Stimulated activated CD4-positive, alpha-beta T cell treated with anti-CD3 and anti-CD28 coated beads, Interleukin-4, amount 100 ng/mL, for 1 hour (primary cell): ENCODE data around the gene GPS1.

ENCODE experiments used
- DNase-seq: peaks from one replicate; pipeline ENCODE4 v3.0.0-alpha.2; 2020

Gene GPS1

DNA sequence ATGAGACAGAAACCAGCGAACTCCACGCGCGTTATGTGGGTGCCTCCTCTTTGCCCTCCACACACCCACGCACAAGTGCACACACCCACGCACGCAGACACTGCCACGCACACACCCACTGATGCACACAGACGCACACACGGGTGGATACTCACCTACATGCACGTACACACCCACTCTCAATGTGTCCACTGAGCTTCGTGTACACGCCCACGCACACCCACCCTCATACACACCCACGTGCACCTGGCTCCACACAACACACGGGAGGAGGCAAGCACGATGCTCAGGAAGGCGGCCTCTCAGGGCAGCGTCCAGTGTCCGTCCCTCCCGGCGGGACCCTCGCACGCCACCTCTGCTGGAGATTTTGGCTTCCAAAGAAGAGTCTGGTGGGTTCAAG is 4.3 kb upstream of the GPS1 start:
- no peak for DNase-seq

DNA sequence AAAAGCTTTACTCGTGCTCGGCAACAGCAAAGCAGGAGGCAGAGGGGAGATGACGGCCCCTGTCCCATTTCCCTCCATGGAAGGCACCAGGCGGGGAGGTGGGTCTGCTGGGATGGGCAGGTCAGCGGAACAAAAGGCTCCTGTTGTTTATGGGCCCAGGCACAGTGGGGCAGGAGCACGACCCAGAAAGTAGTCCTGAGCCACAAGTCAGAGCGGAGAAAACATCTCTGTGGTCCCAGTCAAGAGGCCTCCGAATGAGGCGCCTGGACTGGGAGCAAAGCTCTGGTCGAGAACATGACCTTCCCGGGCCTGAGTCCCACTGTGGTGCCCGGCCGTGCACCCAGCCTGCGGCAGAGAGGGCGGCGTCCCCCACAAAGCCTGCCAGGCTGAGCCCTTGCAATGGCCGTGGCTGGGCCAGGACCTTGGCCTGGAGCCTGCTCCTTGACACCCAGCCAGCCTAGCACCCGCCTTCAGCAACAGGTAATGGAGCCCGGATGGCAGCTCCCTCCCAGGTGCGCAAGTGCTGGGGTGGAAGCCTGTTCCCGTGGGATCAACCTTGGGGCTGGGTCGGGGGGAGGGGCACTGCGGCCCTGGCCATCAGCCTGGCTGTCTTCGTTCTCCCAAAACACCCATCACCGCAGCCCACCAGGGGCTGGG is 3.7 kb upstream of the GPS1 start:
- DNase-seq = peak; percentile 1

DNA sequence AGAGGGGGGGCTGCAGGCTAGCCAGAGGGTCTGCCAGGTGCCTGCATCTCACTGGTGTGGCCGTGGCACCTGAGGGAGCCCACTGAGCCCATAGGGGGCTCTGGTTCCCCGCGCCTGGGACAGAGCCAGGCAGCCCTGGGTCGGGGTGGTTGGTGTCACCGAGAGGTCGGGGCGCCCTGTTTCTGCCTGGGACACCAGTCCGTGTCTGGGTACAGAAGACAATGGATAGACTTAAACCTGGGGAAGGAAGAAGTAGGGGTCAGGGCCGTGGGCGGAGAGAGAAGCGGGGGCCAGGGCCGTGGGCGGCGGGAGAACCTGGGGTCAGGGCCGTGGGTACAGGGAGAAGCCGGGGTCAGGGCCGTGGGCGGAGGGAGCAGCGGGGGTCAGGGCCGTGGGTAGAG is 3.1 kb upstream of the GPS1 start:
- no peak for DNase-seq

DNA sequence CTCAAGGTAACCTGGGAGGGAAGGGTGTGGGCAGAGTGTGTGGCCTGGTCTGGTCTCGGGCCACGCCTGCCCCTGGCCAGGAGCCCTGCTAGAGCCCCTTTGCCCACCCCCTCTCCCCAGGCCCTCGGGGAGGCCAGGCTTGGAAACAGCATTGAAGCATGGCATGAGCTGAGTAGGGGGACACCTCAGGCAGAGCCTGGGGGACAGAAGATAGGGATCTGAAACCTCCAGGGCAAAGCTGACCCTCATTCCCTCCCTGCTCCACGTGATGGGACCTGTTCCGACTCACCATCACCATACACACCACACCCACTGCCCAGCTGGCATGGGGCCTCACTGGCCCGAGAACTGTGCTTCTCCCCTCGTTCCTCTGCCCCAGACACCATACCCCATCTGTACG is 2.6 kb upstream of the GPS1 start:
- no peak for DNase-seq

DNA sequence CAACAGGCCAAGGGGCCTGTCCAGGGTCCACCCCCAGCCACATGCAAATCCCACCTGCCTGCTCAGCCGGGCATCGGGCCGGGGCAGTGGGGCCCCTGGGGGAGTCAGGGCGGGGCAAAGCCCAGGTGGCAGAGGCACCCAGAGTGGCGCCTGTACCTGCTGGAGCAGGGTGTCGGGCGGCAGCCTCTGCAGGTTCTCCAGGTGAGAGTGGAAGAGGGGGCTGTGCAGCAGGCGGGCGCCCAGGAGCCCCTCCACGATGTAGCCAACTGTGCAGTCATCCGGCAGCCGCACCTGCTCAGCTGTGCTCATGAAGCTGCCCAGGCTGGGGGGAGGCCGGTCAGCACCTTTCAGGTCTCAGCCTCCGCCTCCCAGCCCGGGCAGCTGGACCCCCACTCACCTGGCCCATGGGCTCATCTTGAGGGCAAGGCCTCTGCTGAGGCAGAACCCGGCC is 2.2 kb upstream of the GPS1 start:
- DNase-seq = peak; percentile 2

DNA sequence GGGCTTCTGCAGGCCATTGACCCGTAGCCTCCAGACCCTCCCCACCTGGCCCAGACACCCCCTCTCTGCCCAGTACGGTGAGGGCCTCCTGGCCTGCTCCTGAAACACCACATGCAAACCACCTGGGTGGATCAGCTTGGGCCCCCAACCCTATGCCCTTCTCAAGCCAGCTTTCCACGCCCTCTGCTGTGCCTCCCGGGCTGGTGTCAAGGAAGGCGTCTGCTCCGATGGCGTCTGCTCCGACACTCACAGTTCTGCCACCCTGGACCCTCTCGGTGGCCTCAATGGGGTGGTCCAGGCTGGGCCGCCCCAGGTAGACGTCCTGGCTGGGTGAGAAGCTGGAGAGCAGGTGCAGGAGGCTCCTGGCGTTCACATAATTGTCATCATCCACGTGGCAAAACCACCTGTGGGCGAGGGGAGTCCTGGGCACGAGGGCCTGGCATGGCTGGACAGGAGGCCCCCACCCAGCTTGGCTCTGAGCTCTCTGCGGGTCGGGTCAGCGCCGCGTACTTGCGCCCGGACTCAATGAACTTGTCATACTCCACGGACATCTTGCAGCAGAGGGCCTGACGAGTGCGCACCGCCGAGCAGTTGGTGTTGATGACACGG is 1.4 kb upstream of the GPS1 start:
- no peak for DNase-seq

DNA sequence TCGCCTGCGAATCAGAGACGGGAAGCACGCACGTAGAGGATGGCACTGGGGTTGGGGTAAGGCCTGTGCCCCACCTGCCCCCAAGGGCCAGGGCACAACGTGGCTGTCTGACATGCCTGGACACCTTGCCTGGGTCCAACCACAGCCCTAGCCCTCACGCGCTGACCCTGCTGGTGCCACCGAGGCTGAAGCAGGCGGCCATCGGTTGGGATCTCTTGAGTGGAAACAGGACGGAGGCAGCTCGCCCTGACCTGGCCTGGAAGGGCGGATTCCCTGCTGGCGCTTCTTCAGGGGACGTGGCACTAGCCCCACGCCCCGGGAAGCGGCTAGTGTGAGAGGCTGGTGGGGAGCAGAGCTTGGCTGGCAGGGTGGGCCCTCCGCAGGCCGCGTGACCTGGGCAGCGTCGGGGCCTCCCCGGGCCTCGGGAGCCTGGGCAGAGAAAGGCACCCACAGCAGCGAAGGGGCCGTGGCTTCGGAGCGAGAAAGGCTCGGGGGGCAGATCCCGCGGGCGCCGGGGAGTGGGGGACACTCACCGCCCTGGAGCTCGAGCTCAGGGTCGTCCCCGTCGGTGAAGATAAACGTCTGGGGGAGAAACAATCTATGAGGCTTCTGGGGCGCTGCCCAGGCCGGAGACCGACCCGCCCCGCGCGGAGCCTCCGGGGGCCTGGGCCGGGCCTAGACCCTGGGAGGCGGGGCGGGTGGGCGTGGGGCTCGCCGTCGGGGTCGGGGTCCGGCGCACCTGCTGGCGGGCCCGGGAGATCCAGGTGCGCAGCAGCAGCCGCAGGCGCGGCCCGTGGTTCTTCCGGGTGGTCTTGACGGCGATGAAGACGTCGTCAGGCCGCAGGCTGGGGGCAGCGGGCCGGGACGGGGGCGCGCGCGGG is 697 bp upstream of the GPS1 start:
- DNase-seq = no peak

DNA sequence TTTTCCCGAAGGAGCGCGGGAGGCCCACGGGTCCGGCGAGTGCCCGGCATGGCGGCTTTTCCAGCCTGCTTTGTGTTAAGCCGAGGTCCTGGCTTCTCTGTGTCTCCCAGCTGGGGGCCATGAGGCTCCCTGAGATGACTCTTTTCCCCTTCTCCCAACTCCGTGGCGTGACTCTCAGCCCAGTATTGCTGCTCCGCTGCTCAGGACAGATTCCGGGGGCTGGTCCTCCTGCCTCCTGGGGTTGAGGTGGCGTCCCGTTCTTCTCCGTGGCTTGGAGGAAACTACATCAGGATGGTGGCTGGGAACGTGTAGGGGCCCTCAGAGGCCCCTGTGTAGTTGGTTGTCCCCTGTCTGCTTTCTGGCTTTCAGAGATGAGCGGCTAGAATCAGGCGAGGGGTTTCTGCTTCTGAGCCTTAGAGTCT is 951 bp downstream of the GPS1 start:
- no peak for DNase-seq

DNA sequence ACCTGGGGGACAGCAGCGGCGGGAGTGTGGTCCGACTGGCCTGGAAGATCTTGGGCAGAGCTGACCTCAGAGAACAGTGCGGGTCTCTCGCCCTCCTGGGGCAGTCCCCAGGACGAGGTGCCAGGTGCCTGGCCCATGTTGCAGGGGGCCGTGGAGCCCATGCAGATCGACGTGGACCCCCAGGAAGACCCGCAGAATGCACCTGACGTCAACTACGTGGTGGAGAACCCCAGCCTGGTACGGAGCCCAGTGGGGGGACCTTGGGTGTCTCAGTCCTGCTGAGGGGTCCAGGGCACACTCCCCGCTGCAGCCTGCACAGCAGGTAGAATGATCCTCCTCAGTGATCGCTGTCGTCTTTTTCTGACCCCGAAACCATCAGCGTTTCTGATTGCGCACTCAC is 1.4 kb downstream of the GPS1 start:
- no peak for DNase-seq

DNA sequence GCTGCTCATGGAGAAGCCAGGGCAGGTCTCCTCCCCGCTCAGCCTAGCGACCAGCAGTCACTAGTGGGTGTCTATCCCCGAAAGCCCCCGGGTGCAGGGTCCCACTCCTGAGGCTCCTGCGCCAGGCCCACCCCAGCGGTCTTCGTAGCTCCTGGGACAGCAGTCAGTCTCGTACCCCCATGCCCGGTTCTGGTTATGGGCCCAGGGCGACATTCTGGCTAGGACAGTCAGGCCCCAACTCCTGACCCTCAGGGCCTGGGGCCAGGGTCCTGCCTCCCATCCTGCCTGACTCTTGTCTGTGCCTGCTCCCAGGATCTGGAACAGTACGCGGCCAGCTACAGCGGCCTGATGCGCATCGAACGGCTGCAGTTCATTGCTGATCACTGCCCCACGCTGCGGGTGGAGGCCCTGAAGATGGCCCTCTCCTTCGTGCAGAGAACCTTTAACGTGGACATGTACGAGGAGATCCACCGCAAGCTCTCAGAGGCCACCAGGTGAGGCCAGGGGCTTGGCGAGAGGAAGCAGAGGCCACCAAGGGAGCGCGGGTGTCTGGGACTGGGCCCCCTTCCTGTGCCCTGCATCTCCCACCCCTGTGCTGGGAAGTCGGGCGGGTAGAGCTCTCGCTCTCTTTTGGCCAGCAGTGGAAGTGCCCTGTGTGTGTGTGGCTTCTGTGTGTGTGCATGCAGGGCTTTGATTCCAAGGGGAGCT is 2.0 kb downstream of the GPS1 start:
- DNase-seq = peak; percentile 2

DNA sequence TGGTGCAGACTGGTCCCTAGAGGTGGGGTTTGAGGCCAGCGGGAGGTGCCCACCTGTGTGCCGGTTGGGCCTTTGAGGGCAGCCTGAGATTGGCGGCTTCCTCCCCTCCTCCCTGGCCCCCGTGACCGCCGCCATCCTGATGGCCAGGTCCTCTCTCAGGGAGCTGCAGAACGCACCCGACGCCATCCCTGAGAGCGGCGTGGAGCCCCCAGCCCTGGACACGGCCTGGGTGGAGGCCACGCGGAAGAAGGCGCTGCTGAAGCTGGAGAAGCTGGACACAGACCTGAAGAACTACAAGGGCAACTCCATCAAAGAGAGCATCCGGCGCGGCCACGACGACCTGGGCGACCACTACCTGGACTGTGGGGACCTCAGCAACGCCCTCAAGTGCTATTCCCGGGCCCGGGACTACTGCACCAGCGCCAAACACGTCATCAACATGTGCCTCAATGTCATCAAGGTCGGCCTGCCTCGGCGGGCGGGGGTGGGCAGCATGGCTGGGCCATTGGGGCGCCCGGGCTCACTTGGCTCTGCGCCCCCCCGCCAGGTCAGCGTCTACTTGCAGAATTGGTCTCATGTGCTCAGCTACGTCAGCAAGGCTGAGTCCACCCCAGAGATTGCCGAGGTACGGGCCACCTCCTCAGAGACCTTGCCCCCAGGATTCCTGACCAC is 2.8 kb downstream of the GPS1 start:
- no peak for DNase-seq

DNA sequence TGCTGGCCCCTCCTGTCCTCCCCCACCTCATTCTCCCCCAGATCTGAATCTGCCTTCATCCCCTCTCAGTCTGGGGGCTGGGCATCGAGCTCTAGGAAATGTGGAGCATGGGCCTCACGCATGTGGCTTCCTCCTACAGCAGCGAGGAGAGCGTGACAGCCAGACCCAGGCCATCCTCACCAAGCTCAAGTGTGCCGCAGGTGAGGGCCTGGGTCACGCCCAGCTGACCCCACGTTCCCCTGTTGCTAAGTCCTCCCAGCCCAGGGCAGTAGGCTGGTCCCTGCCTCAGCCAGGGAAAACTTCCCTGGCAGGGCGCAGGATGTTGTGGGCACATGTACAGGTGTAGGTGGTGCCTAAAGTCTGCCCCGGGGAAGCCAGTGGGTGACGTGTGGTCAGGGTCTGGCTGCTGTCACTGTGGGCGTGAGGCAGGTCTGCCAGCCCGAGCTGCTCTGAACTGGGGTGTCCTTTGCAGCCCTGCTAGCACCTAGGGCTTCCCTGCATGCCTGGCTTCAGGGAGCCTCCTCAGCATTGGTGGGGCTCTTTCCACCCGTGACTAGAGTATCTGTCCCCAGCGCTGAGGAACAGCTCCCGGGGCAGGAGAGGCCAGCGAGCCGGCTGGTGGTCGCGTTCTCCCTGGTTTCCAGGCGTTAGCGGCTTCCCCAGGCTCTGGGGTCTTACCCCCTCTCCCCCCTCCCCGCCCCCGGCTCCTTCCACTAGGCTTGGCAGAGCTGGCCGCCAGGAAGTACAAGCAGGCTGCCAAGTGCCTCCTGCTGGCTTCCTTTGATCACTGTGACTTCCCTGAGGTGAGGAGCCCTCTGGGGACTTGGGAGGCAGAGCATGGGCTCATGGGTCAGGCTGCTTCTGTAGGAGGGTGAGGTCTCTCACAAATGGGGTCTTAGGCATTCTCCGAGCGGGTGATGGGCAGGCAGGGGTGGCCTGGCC is 3.6 kb downstream of the GPS1 start:
- DNase-seq = no peak

DNA sequence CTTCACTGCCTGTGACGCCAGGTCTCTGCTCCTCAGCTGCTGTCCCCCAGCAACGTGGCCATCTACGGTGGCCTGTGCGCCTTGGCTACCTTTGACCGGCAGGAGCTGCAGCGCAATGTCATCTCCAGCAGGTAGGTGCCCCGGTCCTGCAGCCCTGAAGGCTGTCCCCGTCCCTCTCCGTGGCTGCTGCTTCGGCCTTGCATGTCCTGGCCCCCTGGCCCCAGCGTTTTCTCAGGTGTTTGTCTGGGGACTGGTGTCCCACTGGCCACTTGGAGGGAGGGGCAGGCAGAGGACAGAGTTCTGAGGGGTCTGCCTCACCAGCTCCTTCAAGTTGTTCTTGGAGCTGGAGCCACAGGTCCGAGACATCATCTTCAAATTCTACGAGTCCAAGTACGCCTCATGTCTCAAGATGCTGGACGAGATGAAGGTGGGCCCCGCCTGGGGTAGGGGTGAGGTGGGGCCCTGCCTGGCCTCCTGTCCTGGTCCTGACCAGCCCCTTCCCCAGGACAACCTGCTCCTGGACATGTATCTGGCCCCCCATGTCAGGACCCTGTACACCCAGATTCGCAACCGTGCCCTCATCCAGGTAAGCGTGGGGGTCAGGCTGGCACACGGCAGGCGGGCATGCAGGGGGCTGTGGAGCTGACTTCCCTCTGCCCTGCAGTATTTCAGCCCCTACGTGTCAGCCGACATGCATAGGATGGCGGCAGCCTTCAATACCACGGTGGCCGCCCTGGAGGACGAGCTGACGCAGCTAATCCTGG is 4.4 kb downstream of the GPS1 start:
- DNase-seq = peak; percentile 7

DNA sequence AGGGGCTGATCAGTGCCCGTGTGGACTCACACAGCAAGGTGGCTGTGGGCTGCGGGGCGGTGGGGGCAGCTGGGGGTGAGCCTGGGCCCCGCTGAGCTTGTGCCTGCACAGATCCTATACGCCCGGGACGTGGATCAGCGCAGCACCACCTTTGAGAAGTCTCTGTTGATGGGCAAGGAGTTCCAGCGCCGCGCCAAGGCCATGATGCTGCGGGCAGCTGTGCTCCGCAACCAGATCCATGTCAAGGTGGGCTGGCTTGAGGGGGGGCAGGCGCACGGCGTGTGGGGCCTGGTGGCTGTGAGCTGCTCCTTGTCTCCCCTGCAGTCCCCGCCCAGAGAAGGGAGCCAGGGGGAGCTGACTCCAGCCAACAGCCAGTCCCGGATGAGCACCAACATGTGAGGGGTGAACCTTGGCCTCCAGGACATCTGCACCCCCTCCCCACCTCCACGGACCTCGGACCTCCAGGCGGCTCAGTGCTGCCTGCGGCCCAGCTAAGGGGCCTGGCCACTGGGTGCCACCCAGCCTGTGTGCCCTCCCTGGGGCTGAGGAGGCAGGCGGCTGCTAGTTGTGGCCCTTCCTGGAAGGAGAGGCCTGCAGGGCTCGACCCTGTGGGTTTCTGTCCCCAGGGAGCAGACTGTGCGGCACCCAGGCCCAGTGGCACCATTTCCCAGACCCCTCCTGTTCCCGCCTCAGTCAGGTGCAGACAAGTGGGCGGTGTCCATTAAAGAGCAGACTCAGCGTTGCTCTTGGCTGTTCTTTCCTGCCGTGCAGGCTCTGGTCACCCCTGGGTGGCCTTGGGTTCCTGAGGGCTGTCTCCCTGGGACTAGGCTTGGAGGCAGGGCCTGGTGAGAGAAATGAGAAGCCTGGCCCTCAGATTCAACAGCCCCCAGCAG is 5.3 kb downstream of the GPS1 start:
- DNase-seq = peak; percentile 9

DNA sequence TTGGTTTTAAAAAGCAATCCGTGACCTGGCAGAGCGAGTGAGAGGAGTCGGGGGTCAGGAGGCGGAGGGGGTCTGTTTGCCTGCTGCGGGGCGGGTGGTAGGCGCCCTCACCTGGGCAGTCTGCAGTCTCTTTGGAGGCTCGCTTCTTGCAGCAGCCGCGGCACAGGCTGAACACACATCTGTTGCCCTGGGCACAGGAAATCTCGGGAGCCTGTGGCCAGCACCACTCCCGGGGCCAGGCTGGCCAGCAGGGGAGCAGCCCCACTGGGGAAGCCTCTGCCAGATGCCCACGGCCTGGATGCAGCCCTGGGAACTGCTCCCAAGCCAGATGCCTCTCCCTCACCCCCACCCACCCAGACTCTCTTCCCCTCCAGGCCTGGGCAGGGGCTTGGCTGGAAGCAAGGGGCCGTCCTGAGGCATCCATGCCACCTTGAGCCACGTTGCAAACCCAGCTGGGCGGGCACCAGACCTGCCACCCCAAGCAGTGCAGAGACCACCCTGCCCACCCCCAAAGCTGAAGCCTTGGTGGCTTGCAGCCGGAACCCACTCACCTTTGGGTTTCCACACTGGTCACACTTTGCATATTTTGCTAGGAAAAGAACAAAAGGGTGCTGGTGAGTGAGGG is 6.6 kb downstream of the GPS1 start:
- DNase-seq = peak; percentile 2

DNA sequence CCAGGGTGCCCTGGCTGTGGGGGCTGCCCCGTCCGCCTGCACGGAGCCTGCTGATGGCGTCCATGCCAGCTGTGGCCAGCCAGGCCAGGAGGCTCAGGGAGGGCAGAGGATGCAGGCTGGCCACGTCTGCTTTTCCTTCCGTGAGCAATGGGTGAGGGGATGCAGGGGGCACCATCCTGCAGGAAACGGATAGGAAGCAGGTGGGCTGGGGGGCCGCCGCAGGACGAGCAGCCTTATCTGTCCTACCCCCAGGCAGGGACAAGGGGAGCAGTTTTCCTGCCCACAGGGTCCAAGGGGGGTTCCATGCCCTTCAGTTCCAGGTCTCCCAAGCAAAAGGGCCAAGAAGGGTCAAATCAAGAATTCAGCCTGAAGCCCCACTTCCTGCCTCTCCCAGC is 7.2 kb downstream of the GPS1 start:
- DNase-seq = no peak

DNA sequence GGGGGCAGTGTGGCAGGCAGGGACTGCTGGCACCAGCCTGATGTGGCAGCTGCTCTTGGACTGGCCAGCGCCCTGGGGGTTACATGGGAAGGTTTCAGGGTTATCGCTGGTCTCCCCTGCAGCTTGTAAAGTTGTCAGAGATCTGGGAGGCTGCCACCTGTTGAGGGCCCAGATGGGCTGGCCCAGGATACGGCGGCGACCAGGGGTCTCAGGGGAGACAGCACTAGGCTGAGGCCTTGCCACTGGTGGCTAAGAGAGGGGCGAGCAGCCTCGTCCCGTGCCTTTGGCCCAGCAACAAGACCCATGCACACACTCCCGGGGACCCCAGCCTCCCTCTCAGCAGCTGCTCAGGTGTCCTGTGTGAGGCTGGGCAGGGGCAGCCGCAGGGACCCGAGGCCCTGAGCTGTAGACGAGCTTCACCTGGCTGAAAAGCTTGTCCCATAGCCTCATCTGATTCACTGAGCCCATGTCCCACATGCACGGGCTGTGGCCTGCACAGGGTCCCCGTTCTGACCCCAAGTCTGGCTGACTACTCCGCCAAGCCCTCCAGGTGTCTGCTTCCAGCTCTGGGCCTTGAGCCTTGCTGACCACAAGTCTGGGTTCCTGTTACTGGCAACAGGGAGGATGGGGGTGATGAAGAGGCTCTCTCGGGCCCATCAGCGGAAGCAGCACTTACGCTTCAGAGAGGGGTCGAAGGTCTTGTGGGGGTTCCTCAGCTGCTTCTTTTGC is 7.7 kb downstream of the GPS1 start:
- DNase-seq = peak; percentile 2

DNA sequence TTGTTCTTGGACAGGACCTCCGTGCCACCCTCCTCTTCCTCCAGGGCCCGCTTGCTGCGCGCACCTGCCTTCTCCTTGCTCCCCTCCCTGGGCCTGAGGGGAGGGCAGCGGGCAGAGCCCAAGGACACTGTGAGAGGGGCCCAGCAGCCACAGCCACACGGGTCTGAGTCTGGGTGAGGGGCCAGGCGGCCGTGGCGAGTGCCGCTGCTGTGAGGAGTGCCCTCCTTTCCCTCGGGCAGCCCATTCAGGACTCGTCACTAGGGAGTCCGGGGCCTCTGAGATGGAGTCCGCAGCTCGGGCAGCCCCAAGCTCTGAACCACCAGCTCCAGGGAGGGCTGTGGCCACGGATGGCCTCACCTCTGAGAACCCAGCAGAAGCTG is 8.3 kb downstream of the GPS1 start:
- no peak for DNase-seq

DNA sequence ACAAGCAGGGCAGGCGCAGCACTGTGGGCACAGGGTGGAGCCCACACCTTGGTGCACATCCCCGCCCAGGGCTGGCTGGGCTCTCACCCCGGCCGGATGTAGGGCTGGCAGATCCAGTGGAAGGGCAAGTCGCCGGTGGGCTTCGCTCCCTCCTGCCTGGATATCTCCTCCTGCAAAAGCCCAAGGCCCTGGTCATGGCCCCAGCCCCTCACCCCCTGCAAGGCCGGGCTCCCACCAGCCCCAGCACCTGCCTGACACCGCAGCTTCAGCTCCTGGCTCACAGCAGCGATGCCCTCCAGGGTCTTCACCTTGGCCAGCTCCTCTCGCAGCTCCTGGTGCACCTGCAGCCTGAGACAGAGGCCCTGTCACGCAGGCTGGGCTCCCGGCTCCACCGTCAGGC is 8.9 kb downstream of the GPS1 start:
- no peak for DNase-seq
